T-helper 1 cell treated with Interleukin-12 subunit alpha and Interleukin-12 subunit beta and Interleukin-4 antibody, amounts not matched to agents 30 μg/mL and 1 μg/mL, for 36 hours (primary cell): Measurements from ENCODE around the gene YTHDC1.
"Not testable (repeated sequence)": the region's sequence is repeated elsewhere in the genome, so short reads cannot be mapped to it uniquely, and the experiment has no call there.

Experiments used
- H3K27ac Mint-ChIP-seq: one replicate; pipeline ENCODE4 v1.8.0; 2021; ENCODE audit warnings: mild to moderate bottlenecking, mixed read lengths
- H3K27me3 Mint-ChIP-seq: one replicate; pipeline ENCODE4 v1.8.0; 2021; ENCODE audit warnings: low read depth, mixed read lengths
- H3K36me3 Mint-ChIP-seq: one replicate; pipeline ENCODE4 v1.8.0; 2021; ENCODE audit warnings: low read depth, mixed read lengths
- H3K4me1 Mint-ChIP-seq: one replicate; pipeline ENCODE4 v1.8.0; 2021; ENCODE audit warnings: low read depth, mixed read lengths
- H3K4me3 Mint-ChIP-seq: one replicate; pipeline ENCODE4 v1.8.0; 2021; ENCODE audit warnings: mild to moderate bottlenecking, moderate library complexity, mixed read lengths
- H3K9me3 Mint-ChIP-seq: one replicate; pipeline ENCODE4 v1.8.0; 2021; ENCODE audit warnings: mixed read lengths

The YTHDC1 gene

DNA sequence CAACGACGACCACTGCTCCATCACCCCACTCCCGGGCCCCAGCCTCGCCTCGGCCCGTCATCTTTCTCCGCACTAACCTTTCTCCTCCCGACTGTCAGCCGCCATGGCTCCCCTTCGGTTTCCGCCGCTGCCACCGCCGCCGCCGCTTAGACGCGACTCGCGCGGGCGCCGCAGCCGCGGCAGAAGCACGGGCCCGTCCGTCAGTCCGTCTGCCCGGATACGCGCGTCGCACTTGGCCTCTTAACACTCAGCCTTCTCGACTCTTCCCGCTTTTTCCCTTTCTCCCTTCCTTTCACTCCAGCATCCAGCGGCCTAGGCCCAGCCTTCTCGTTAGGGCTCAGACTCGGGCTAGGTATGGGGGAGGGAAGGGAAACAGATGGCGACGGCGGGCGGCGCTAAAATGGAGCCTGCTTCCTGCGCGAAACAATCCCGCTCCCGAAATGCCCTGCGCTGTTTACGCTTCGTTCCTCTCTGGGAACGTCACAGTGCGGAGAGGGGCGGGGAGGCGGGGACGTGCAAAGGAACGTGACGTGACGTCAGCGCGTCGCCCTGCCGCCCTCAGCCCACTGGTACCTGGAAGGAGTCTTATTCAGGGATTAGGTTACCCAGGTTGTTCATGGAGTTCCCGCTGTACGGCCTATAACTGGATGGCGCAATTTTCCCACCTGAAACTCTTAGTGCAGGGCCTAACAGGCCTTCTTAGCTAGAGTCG lies at the start of gene YTHDC1:
Gene YTHDC1, minus strand, starts transcription at position 442 of the 712 bp plus-strand sequence. Its CDS starts 337 bp downstream, at position 105.
- H3K27me3 Mint-ChIP-seq = peaks cover under 1% of the 10 kb centered on the region
- peak within 1 kb of the TSS; percentile 98 for H3K27ac Mint-ChIP-seq
- no peaks in the 10 kb centered on the region for H3K9me3 Mint-ChIP-seq
- peaks cover 34% of the 10 kb centered on the region for H3K4me1 Mint-ChIP-seq
- peak within 1 kb of the TSS; percentile 96 for H3K4me3 Mint-ChIP-seq
- peaks cover 10% of the 10 kb centered on the region for H3K36me3 Mint-ChIP-seq

DNA sequence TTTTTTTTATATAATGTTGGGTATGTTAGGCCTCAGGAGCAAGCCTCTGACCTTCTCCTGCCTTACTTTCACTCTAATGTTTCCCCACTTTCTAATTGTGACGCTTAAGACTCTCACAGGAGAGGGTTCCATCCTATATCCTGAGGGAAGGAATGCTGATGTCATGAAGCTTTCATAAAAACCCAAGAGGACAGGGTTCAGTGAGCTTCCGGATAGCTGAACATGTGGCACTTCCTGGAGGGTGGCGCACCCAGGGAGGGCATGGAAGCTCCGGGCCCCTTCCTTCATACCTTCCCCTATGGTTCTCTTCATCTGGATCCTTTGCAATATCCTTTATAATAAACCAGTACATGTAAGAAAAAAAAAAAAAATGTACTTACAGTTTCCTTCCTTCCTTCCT lies 49.4 kb upstream of the YTHDC1 start:
- H3K27me3 Mint-ChIP-seq = peaks cover 8% of the 10 kb centered on the region
- H3K4me3 Mint-ChIP-seq = no peak overlapping the region
- H3K4me1 Mint-ChIP-seq = peaks cover 3% of the 10 kb centered on the region
- H3K9me3 Mint-ChIP-seq = no peaks in the 10 kb centered on the region
- H3K36me3 Mint-ChIP-seq = no peaks in the 10 kb centered on the region
- H3K27ac Mint-ChIP-seq = no peak overlapping the region

GRCh38 chr4:68396756-68397155 lies 46.9 kb upstream of the YTHDC1 start:
- H3K27ac Mint-ChIP-seq = no peak overlapping the region
- no peak overlapping the region for H3K4me3 Mint-ChIP-seq
- peaks cover 4% of the 10 kb centered on the region for H3K4me1 Mint-ChIP-seq
- no peaks in the 10 kb centered on the region for H3K36me3 Mint-ChIP-seq
- H3K27me3 Mint-ChIP-seq = peaks cover 10% of the 10 kb centered on the region
- H3K9me3 Mint-ChIP-seq = no peaks in the 10 kb centered on the region

- peaks cover 4% of the 10 kb centered on the region for H3K4me1 Mint-ChIP-seq
- no peak overlapping the region for H3K27ac Mint-ChIP-seq
- H3K36me3 Mint-ChIP-seq = no peaks in the 10 kb centered on the region
- H3K4me3 Mint-ChIP-seq = no peak overlapping the region
- H3K27me3 Mint-ChIP-seq = peaks cover 6% of the 10 kb centered on the region
- no peaks in the 10 kb centered on the region for H3K9me3 Mint-ChIP-seq
Observed at GRCh38 chr4:68391436-68391835, 41.5 kb upstream of the YTHDC1 start.

DNA sequence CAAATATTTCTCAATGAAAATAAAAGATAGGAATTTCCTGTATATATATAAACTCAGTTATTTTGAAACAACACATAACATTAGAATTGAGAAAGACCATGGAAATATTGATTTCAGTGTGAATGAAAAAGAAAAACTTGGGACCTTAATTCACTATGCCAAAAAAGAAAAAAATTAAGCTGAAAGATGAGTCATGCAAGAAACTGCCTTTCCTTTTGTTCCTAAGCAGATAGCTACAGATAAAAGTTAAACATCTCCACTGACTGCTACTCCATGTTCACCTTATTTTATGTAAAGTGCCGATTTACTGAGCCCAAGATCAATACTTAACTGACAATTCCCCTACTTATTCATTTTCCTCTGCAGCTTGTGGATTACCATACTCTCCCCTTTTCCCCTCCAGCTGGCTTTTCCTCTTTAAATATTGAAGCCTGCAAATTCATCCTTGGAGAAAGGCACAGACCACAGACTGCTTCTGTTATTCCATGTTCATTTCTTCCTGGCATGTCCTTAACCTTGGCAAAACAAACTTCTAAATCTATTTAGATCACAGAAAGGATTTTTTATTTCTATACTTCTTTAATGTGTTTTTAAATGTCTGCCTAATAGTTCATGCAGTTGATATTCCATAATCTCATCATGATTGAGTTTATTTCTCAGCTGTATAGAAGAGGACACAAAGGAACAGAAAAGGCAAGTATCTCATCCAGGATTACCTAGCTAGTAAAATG lies 40.5 kb upstream of the YTHDC1 start:
- H3K9me3 Mint-ChIP-seq = no peaks in the 10 kb centered on the region
- H3K36me3 Mint-ChIP-seq = no peaks in the 10 kb centered on the region
- peaks cover 10% of the 10 kb centered on the region for H3K27me3 Mint-ChIP-seq
- no peak overlapping the region for H3K27ac Mint-ChIP-seq
- H3K4me1 Mint-ChIP-seq = peaks cover 4% of the 10 kb centered on the region
- no peak overlapping the region for H3K4me3 Mint-ChIP-seq

DNA sequence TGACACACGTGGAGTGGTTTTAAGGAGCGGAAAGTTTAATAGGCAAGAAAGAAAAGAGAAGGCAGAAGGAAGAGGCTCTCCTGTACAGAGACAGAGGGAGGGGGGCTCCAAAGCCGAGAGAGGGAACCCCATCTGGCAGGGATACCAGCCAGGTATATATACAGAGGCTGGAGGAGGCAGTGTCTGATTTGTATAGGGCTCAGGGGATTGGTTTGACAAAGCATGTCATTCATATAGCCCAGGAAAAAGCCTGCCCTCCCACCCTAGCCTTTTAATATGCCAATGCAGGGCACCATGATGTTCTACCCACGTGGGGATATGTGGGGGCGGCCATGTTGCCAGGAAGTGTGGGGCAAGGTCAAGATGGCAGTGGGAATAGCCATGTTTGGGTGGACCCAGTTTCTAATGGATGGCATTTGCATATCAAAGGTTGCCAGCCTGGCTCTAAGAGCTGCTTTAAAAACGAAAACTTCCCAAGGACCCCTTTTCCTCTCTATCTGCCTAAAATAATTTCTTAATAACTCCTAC lies 39.6 kb upstream of the YTHDC1 start:
- not testable (repeated sequence) for H3K4me1 Mint-ChIP-seq, H3K36me3 Mint-ChIP-seq, H3K4me3 Mint-ChIP-seq, H3K27ac Mint-ChIP-seq, H3K9me3 Mint-ChIP-seq
- peaks cover 13% of the 10 kb centered on the region for H3K27me3 Mint-ChIP-seq

DNA sequence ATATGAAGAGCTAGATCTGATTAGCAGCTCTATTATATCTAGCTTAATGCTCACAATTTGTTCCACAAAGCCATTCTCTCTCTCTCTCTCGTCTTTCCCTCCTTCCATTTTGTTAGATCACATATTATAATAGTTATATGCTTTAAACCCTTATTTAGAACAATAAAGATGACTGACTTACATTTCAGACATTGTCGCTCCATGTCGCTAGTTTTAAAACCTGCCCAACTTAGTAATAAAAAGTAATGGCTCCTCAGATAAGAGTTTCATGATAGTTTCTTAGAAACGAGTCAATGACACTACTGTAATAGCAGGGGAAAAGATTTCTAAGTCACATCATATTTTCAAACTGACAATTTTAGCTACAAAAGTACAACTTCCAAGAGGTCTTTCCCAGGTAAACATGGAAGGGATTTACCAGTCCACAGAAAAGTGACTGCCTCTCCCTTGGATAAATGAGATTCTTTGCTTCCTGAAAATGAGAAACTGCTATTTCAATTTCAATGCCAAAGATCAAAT lies 38.5 kb upstream of the YTHDC1 start:
- no peaks in the 10 kb centered on the region for H3K4me1 Mint-ChIP-seq
- no peaks in the 10 kb centered on the region for H3K36me3 Mint-ChIP-seq

DNA sequence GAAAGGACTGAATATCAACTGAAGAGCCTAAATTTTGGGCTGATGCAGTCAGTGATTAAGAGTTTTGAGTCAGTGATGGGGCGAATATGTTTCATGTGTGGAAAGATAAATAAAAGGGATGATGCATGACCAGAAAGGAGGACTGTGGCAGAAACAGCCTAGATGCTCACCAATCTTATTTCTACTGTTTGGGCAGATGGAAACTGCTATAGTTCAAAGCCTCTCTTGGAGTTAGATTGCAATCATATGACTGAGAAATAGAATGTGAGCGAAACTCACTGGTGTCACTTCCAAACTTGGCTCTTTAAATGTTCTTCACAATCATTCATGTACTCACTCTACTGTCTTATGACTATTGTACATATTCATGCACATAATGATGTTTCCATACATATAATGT lies 35.4 kb upstream of the YTHDC1 start:
- H3K9me3 Mint-ChIP-seq = no peaks in the 10 kb centered on the region
- H3K4me1 Mint-ChIP-seq = no peaks in the 10 kb centered on the region
- H3K36me3 Mint-ChIP-seq = no peaks in the 10 kb centered on the region
- peaks cover 21% of the 10 kb centered on the region for H3K27me3 Mint-ChIP-seq
- H3K27ac Mint-ChIP-seq = no peak overlapping the region
- H3K4me3 Mint-ChIP-seq = no peak overlapping the region

More for the DNA sequence above, 38.5 kb upstream of the YTHDC1 start:
- Mint-ChIP-seq H3K27ac (no peak overlapping the region), H3K4me3 (no peak overlapping the region), H3K9me3 (no peaks in the 10 kb centered on the region), H3K27me3 (peaks cover 17% of the 10 kb centered on the region)

DNA sequence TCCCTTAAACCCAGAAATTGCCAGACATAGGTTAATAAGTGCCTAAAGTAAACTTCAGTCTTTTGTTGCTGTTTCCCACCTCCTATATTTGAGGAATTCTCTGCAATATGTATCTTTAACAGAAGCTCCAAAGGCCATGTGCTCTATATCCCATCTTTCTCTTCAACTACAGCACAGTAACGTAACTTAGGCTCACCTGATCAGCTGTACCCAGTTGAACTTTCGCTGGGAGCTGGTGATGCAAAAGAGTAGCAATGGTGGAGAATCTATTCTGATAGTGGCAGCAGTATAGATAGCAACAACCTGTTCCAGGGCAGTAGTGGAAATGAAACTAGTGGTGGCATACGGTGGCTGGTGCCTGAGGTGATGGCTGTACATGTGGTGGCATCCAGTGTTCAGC lies 33.2 kb upstream of the YTHDC1 start:
- no peak overlapping the region for H3K4me3 Mint-ChIP-seq
- no peaks in the 10 kb centered on the region for H3K9me3 Mint-ChIP-seq
- H3K27me3 Mint-ChIP-seq = peaks cover 32% of the 10 kb centered on the region
- H3K4me1 Mint-ChIP-seq = no peaks in the 10 kb centered on the region
- H3K36me3 Mint-ChIP-seq = no peaks in the 10 kb centered on the region
- no peak overlapping the region for H3K27ac Mint-ChIP-seq

DNA sequence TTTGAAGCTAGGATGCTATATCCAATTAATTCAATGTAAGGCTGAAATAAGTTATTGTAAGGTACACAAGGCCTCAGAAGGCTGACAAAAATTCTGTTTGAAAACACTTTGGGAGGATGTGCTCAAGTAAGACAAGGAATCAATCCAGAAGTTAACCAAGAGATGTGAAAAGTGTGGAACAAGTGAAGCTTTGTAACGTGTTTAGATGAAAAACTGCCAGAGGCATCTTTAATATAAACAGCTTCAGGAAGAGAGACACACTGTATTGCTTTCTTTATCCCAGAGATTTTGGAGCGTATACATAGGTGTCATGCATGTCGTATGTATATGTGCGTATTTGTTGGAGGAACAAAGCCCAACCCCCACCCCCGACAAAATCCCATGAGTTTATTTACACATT lies 28.3 kb upstream of the YTHDC1 start:
- H3K36me3 Mint-ChIP-seq = peaks cover 4% of the 10 kb centered on the region
- H3K27me3 Mint-ChIP-seq = peaks cover 33% of the 10 kb centered on the region
- no peak overlapping the region for H3K4me3 Mint-ChIP-seq
- H3K4me1 Mint-ChIP-seq = peaks cover 13% of the 10 kb centered on the region
- H3K27ac Mint-ChIP-seq = no peak overlapping the region
- H3K9me3 Mint-ChIP-seq = no peaks in the 10 kb centered on the region

DNA sequence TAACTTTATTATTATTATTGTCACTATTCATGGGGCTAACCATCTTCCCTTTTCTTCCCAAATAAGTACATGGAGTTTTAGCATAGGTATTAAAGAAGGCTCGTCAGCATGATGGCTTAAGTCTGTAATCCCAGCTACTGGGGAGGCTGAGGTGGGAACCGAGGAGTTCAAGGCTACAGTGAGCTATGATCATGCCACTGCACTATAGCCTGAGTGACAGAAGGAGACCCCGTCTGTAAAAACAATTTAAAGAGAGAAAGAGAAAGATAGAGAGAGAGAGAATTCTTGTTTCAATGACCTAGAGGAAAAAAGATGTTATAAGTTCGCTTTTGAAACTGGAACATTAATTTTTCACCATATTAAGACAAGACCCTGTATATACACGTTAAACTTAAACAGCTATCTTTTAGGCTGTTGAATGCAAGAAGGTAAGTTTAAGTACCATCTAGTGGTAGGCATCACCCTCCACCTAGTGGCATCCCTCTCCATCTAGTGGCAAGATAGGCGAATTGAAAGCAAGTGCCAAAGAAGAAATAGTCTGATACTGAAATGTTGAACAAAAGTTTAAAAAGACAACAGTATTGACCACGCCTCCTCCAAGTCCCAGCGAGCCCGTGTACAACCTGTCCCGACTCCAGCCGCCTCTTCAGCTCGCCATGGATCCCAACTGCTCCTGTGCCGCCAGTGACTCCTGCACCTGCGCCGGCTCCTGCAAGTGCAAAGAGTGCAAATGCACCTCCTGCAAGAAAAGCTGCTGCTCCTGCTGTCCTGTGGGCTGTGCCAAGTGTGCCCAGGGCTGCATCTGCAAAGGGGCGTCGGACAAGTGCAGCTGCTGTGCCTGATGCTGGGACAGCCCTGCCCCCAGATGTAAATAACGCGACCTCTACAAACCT lies 26.0 kb upstream of the YTHDC1 start:
- Mint-ChIP-seq H3K27ac (no peak overlapping the region), H3K27me3 (peaks cover 29% of the 10 kb centered on the region), H3K4me3 (peak overlapping the region; percentile 64), H3K9me3 (no peaks in the 10 kb centered on the region), H3K4me1 (peaks cover 16% of the 10 kb centered on the region), H3K36me3 (peaks cover 4% of the 10 kb centered on the region)

DNA sequence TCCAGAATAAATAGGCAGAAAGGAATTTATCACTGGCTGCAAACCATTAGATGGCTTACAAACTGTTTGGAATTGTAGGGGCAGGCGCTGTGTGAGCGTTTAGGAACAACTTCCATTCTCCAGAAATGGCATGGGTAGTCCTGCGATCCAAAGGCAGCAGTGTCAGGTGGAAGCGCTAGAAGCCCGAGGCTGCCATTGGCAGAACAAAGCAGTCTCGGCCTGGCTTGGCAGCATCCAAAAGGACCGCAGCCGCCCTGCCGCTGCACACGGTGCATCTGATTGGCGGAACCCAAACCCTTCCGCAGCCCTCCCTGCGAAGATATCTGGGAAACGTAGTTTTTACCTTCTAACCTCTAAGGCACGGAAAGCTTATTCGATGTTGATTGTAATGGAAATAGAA lies 23.6 kb upstream of the YTHDC1 start:
- no peaks in the 10 kb centered on the region for H3K9me3 Mint-ChIP-seq
- H3K36me3 Mint-ChIP-seq = peaks cover 4% of the 10 kb centered on the region
- H3K27ac Mint-ChIP-seq = peak overlapping the region; percentile 15
- peaks cover 25% of the 10 kb centered on the region for H3K27me3 Mint-ChIP-seq
- peak overlapping the region; percentile 40 for H3K4me3 Mint-ChIP-seq
- H3K4me1 Mint-ChIP-seq = peaks cover 19% of the 10 kb centered on the region

DNA sequence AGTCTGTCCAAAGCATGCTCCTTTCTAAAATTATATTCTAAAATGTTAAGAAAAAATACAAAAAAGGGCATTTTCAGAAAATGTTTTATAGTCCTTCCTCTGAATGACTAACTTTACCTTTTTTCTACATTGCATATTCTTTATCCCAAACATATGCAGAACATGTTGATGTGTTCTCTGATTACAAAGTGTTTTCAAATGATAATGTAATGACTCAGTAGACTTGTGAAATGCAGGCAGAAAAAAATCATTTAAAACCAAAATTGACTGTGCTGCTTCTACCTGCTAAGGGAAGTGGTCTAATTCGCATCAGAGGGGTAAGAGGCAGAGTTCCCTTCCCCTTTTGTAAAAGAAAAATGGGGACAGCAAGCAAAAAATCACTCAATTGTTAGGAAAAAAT lies 22.7 kb upstream of the YTHDC1 start:
- Mint-ChIP-seq H3K27ac (no peak overlapping the region), H3K4me1 (peaks cover 21% of the 10 kb centered on the region), H3K9me3 (no peaks in the 10 kb centered on the region)

GRCh38 chr4:68369142-68369805 lies 19.4 kb upstream of the YTHDC1 start:
- H3K27ac Mint-ChIP-seq = no peak overlapping the region
- H3K36me3 Mint-ChIP-seq = peaks cover 4% of the 10 kb centered on the region
- H3K27me3 Mint-ChIP-seq = peaks cover 11% of the 10 kb centered on the region
- no peak overlapping the region for H3K4me3 Mint-ChIP-seq
- H3K4me1 Mint-ChIP-seq = peaks cover 12% of the 10 kb centered on the region
- no peaks in the 10 kb centered on the region for H3K9me3 Mint-ChIP-seq

More for the DNA sequence above, 22.7 kb upstream of the YTHDC1 start:
- Mint-ChIP-seq H3K36me3 (peaks cover 4% of the 10 kb centered on the region), H3K4me3 (no peak overlapping the region), H3K27me3 (peaks cover 18% of the 10 kb centered on the region)
